ENCODE data around the gene RADIL.

GRCh38 chr7:4797858-4798705 lies 85.4 kb downstream of the RADIL start:
- TF ChIP-seq EP300 (IDR thresholded peaks at IDR 0.05) = no peak
- TF ChIP-seq CTCF (IDR thresholded peaks at IDR 0.05) = peak in 5 of 7 experiments; percentile 22 to 88 (median 75)

All from stomach (tissue), 4 donors.